ENCODE results near the gene PTPRO.

GRCh38 chr12:15599266-15600037 lies 277.1 kb downstream of the PTPRO start:
- TF ChIP-seq ZFX (IDR thresholded peaks at IDR 0.05) = no peak
- TF ChIP-seq CTCF (conservative IDR thresholded peaks at IDR 0.05) = no peak
